Measurements from ENCODE around the gene SCYGR2.

The SCYGR2 gene

GRCh38 chr2:227576110-227576509, 22.6 kb upstream of the SCYGR2 start:
- H3K4me3 ChIP-seq (ENCODE audit: low read depth, low read length), result no peak overlapping the region
- TF ChIP-seq CTCF (IDR thresholded peaks at IDR 0.05; ENCODE audit: borderline replicate concordance, insufficient read depth, low read depth, low read length), result no peak

- TF ChIP-seq CTCF (IDR thresholded peaks at IDR 0.05; ENCODE audit: borderline replicate concordance, insufficient read depth, low read depth, low read length), result no peak
Observed at GRCh38 chr2:227576812-227577211, 21.9 kb upstream of the SCYGR2 start.

GRCh38 chr2:227577555-227577954, 21.1 kb upstream of the SCYGR2 start:
- no peak for TF ChIP-seq CTCF (IDR thresholded peaks at IDR 0.05; ENCODE audit: borderline replicate concordance, insufficient read depth, low read depth, low read length)
- no peak overlapping the region for H3K4me3 ChIP-seq (ENCODE audit: low read depth, low read length)

More at GRCh38 chr2:227576812-227577211, 21.9 kb upstream of the SCYGR2 start:
- H3K4me3 ChIP-seq (ENCODE audit: low read depth, low read length), result no peak overlapping the region

- TF ChIP-seq CTCF (IDR thresholded peaks at IDR 0.05; ENCODE audit: borderline replicate concordance, insufficient read depth, low read depth, low read length), result no peak
- H3K4me3 ChIP-seq (ENCODE audit: low read depth, low read length), result no peak overlapping the region
Observed at GRCh38 chr2:227578642-227579041, 20.1 kb upstream of the SCYGR2 start.

- no peak overlapping the region for H3K4me3 ChIP-seq (ENCODE audit: low read depth, low read length)
- TF ChIP-seq CTCF (IDR thresholded peaks at IDR 0.05; ENCODE audit: borderline replicate concordance, insufficient read depth, low read depth, low read length), result no peak
Observed at GRCh38 chr2:227579791-227580190, 18.9 kb upstream of the SCYGR2 start.

- no peak for TF ChIP-seq CTCF (IDR thresholded peaks at IDR 0.05; ENCODE audit: borderline replicate concordance, insufficient read depth, low read depth, low read length)
- H3K4me3 ChIP-seq (ENCODE audit: low read depth, low read length), result no peak overlapping the region
Observed at GRCh38 chr2:227582369-227582768, 16.3 kb upstream of the SCYGR2 start.

- TF ChIP-seq CTCF (IDR thresholded peaks at IDR 0.05; ENCODE audit: borderline replicate concordance, insufficient read depth, low read depth, low read length), result no peak
- H3K4me3 ChIP-seq (ENCODE audit: low read depth, low read length), result no peak overlapping the region
Observed at GRCh38 chr2:227592694-227593387, 5.9 kb upstream of the SCYGR2 start.
